ENCODE results near the gene PTGES2.
"Not testable (repeated sequence)": the region's sequence is repeated elsewhere in the genome, so short reads cannot be mapped to it uniquely, and the experiment has no call there.

Gene PTGES2

GRCh38 chr9:128136816-128137793 lies 9.6 kb upstream of the PTGES2 start:
- no peak for DNase-seq (ENCODE audit: low read depth)

GRCh38 chr9:128135561-128135960 lies 8.0 kb upstream of the PTGES2 start:
- DNase-seq (ENCODE audit: low read depth) = not testable (repeated sequence)

GRCh38 chr9:128132139-128132538 lies 4.6 kb upstream of the PTGES2 start:
- not testable (repeated sequence) for DNase-seq (ENCODE audit: low read depth)

GRCh38 chr9:128131346-128131745 lies 3.8 kb upstream of the PTGES2 start:
- DNase-seq (ENCODE audit: low read depth) = not testable (repeated sequence)

- DNase-seq (ENCODE audit: low read depth) = not testable (repeated sequence)
Observed at GRCh38 chr9:128130651-128131050, 3.1 kb upstream of the PTGES2 start.

- peak; percentile 49 for DNase-seq (ENCODE audit: low read depth)
Observed at GRCh38 chr9:128129976-128130590, 2.6 kb upstream of the PTGES2 start.

GRCh38 chr9:128128836-128129590 lies 1.5 kb upstream of the PTGES2 start:
- DNase-seq (ENCODE audit: low read depth) = no peak

GRCh38 chr9:128127990-128128835 lies 684 bp upstream of the PTGES2 start:
- DNase-seq (ENCODE audit: low read depth) = peak; percentile 76

- DNase-seq (ENCODE audit: low read depth) = no peak
Observed at GRCh38 chr9:128125580-128126354, 1.8 kb downstream of the PTGES2 start.

GRCh38 chr9:128124873-128125579 lies 2.5 kb downstream of the PTGES2 start:
- DNase-seq (ENCODE audit: low read depth) = no peak

- DNase-seq (ENCODE audit: low read depth) = no peak
Observed at GRCh38 chr9:128124451-128124850, 3.1 kb downstream of the PTGES2 start.

GRCh38 chr9:128123451-128124080 lies 4.0 kb downstream of the PTGES2 start:
- DNase-seq (ENCODE audit: low read depth) = no peak

GRCh38 chr9:128122809-128123175 lies 4.7 kb downstream of the PTGES2 start:
- no peak for DNase-seq (ENCODE audit: low read depth)

GRCh38 chr9:128121924-128122808 lies 5.4 kb downstream of the PTGES2 start:
- no peak for DNase-seq (ENCODE audit: low read depth)

GRCh38 chr9:128121466-128121810 lies 6.1 kb downstream of the PTGES2 start:
- DNase-seq (ENCODE audit: low read depth) = no peak

- DNase-seq (ENCODE audit: low read depth) = no peak
Observed at GRCh38 chr9:128120741-128121465, 6.6 kb downstream of the PTGES2 start.

- DNase-seq (ENCODE audit: low read depth) = no peak
Observed at GRCh38 chr9:128120061-128120740, 7.3 kb downstream of the PTGES2 start.
